Karpas-422 (cell line): ENCODE results near the gene UNC79. TPM values are rescaled to one million over a fixed set of nuclear protein-coding genes. Genes with fewer than 3 reads are reported as not detected.
"Not testable (repeated sequence)": the region's sequence is repeated elsewhere in the genome, so short reads cannot be mapped to it uniquely, and the experiment has no call there.

Experiments
- DNase-seq: peaks from one replicate; pipeline ENCODE4 v3.0.0-alpha.2; 2015
- H2AFZ ChIP-seq: fragments of 200-600 bp; sonication (generic); 2 replicates; pipeline ENCODE4 v1.6.1; 2014; ENCODE audit warnings: antibody characterized with exemption, low read length, mixed read lengths
- H3K27ac ChIP-seq: fragments of 200-600 bp; sonication (generic); 2 replicates; pipeline ENCODE4 v1.5.1; 2014; ENCODE audit warnings: mild to moderate bottlenecking, low read length, moderate library complexity
- H3K27me3 ChIP-seq: fragments of 200-600 bp; sonication (generic); 2 replicates; pipeline ENCODE4 v1.6.1; 2014; ENCODE audit warnings: low read length, mixed read lengths
- H3K36me3 ChIP-seq: fragments of 200-600 bp; sonication (generic); 2 replicates; pipeline ENCODE4 v1.6.1; 2014; ENCODE audit warnings: low read length, mixed read lengths; ENCODE audit not compliant: insufficient read depth
- H3K4me1 ChIP-seq: fragments of 200-600 bp; sonication (generic); 2 replicates; pipeline ENCODE4 v1.6.1; 2014; ENCODE audit warnings: mild to moderate bottlenecking, low read length, mixed read lengths
- H3K4me2 ChIP-seq: fragments of 200-600 bp; sonication (generic); 2 replicates; pipeline ENCODE4 v1.6.1; 2014; ENCODE audit warnings: low read length, low read depth, mild to moderate bottlenecking; ENCODE audit not compliant: poor library complexity, severe bottlenecking
- H3K4me3 ChIP-seq: fragments of 200-600 bp; sonication (generic); 2 replicates; pipeline ENCODE4 v1.5.1; 2014; ENCODE audit warnings: mild to moderate bottlenecking, antibody characterized with exemption, low read length, mixed read lengths
- H3K79me2 ChIP-seq: fragments of 200-600 bp; sonication (generic); 2 replicates; pipeline ENCODE4 v1.6.1; 2014; ENCODE audit warnings: mild to moderate bottlenecking, low read length, mixed read lengths
- H3K9ac ChIP-seq: fragments of 200-600 bp; sonication (generic); 2 replicates; pipeline ENCODE4 v1.6.0; 2014; ENCODE audit warnings: low read length
- H3K9me2 ChIP-seq: fragments of 200-600 bp; sonication (generic), shearing (Covaris generic); replicated peaks from 2 replicates; pipeline ENCODE4 v1.6.0; 2014; ENCODE audit warnings: mild to moderate bottlenecking, low read length, moderate library complexity; ENCODE audit not compliant: insufficient read depth
- H3K9me3 ChIP-seq: fragments of 300-700, 200-600 bp; sonication (generic); 2 replicates; pipeline ENCODE4 v1.6.1; 2014; ENCODE audit warnings: low read length, mixed read lengths
- H4K20me1 ChIP-seq: fragments of 200-600 bp; sonication (generic); 2 replicates; pipeline ENCODE4 v1.6.1; 2014; ENCODE audit warnings: mild to moderate bottlenecking, antibody characterized with exemption, low read length, low read depth; ENCODE audit not compliant: insufficient read depth
- total RNA-seq: library from RNA; depleted of rRNA; stranded (reverse); fragments of >200 nt; shearing (Covaris generic); gene quantifications from 2 replicates; pipeline ENCODE4 v1.2.3, GENCODE V29; 2014; ENCODE audit warnings: low replicate concordance; rRNA removed

The UNC79 gene
- total RNA-seq, result 0.19 and 0.43 TPM in 2 replicates

DNA sequence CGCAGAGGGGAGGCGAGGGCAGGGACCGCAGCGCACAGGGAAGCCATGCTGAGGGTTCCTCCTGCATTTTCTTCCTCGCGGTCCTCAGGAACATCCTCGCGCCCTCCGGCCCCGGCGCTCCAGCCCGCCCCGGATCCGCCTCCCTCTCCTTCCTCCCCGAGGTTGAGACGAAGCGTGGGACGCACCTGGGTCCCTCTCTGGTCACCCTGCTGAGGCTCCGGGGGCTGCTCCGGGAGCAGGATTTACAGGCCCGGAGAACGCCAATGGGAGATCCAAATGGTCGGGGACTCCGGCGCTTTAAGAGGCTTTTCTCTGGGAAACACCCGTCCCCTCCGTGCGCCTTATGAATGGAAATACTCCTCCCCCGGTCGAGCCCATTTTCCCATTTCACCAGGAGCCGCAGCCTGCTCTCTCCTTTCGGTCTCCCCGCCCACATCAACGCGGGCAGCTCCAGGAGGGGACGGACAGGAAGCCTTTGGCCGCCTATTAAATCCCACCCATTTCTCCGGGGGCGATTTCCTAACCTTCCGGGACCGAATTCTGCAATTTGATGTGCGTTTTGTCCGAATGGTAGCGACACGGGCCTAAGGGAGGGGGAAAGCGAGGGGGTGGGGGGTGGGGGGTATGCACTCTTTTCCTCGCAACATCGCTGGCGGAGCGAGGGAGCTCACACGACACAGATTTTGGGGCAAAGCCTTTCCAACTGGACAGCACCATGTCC lies at the start of gene UNC79:
UNC79 (plus strand) TSS at position 625 of the 721 bp plus-strand sequence; CDS start at position 716, 91 bp downstream.
- DNase-seq, result no peak
- no peak within 1 kb of the TSS for H3K27ac ChIP-seq
- H3K4me3 ChIP-seq, result no peak within 1 kb of the TSS
- H3K79me2 ChIP-seq, result no peaks in the 10 kb centered on the region
- H2AFZ ChIP-seq, result no peak within 1 kb of the TSS
- no peaks in the 10 kb centered on the region; the same call in 1 of the 2 replicates for H3K36me3 ChIP-seq
- peaks cover 5% of the 10 kb centered on the region for H3K4me1 ChIP-seq
- H3K9me3 ChIP-seq, result peaks cover 7% of the 10 kb centered on the region; the same call in 1 of the 2 replicates
- no peak within 1 kb of the TSS for H3K9ac ChIP-seq
- H3K9me2 ChIP-seq, result no peaks in the 10 kb centered on the region
- H3K27me3 ChIP-seq, result no peaks in the 10 kb centered on the region; the same call in 1 of the 2 replicates
- H3K4me2 ChIP-seq, result no peak within 1 kb of the TSS
- H4K20me1 ChIP-seq, result no peaks in the 10 kb centered on the region

DNA sequence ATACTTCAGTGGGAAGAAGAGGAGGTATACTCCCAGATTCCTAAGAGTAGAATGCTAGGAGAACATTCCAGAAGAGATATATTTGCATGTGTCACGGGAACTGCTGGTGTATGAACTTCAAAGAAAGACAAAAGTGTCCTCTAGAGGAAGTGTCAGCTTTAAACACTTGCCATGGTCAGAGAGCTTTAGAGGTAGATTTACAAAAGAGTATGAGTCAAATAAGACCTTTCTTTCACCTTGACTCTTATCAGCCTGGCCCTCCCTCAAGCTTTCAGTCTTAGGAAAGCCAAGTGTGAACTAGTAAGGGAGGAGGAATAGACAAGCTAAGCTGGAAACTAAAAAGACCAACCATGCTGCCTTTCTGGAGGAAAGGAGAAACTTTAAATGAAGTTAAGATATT lies 49.1 kb upstream of the UNC79 start:
- Histone ChIP-seq H3K79me2 (no peaks in the 10 kb centered on the region), H2AFZ (no peak overlapping the region)

DNA sequence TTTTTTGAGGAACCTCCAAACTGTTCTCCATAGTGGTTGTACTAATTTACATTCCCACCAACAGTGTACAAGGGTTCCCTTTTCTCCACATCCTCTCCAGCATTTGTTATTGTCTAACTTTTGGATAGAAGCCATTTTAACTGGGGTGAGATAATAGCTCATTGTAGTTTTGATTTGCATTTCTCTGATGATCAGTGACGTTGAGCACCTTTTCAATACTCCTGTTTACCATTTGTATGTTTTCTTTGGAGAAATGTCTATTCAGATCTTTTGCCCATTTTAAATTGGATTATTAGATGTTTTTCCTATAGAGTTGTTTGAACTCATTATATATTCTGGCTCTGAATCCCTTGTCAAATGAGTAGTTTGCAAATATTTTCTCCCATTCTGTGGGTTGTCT lies 46.5 kb upstream of the UNC79 start:
- not testable (repeated sequence) for H3K4me3 ChIP-seq, H3K4me2 ChIP-seq, H3K36me3 ChIP-seq, H2AFZ ChIP-seq, H3K9me2 ChIP-seq, H3K9me3 ChIP-seq, H3K9ac ChIP-seq, H4K20me1 ChIP-seq, H3K4me1 ChIP-seq, H3K27me3 ChIP-seq, H3K79me2 ChIP-seq, H3K27ac ChIP-seq, DNase-seq

More for the DNA sequence above, 49.1 kb upstream of the UNC79 start:
- Histone ChIP-seq H3K27ac (no peak overlapping the region), H3K27me3 (no peaks in the 10 kb centered on the region), H3K9me3 (no peaks in the 10 kb centered on the region), H3K36me3 (no peaks in the 10 kb centered on the region), H3K9me2 (no peaks in the 10 kb centered on the region), H3K4me2 (no peak overlapping the region), H3K9ac (no peak overlapping the region), H4K20me1 (no peaks in the 10 kb centered on the region), H3K4me3 (no peak overlapping the region), H3K4me1 (no peaks in the 10 kb centered on the region)
- DNase-seq, result no peak

DNA sequence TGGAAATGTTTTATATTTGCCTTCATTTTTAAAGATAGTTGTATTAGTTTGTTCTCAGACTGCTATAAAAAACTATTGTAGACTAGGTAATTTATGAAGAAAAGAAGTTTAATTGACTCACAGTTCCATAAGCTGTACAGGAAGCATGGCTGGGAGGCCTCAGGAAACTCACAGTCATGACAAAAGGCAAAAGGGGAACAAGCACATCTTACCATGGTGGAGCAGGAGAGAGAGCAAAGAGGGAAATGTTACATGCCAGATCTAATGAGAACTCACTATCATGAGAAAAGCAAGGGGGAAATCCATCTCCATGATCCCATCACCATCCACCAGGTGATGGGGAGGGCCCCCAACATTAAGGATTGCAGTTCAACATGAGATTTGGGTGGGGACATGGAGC lies 35.5 kb upstream of the UNC79 start:
- Histone ChIP-seq H4K20me1 (no peaks in the 10 kb centered on the region), H3K36me3 (no peaks in the 10 kb centered on the region; the same call in 1 of the 2 replicates), H3K79me2 (no peaks in the 10 kb centered on the region), H3K27me3 (no peaks in the 10 kb centered on the region), H3K9me3 (peaks cover 14% of the 10 kb centered on the region), H3K4me1 (no peaks in the 10 kb centered on the region), H3K4me2 (no peak overlapping the region), H2AFZ (no peak overlapping the region), H3K27ac (no peak overlapping the region), H3K4me3 (no peak overlapping the region), H3K9me2 (0 out of 2 replicates have a peak, but pooled peaks cover 4% of the 10 kb centered on the region), H3K9ac (no peak overlapping the region)
- no peak for DNase-seq

DNA sequence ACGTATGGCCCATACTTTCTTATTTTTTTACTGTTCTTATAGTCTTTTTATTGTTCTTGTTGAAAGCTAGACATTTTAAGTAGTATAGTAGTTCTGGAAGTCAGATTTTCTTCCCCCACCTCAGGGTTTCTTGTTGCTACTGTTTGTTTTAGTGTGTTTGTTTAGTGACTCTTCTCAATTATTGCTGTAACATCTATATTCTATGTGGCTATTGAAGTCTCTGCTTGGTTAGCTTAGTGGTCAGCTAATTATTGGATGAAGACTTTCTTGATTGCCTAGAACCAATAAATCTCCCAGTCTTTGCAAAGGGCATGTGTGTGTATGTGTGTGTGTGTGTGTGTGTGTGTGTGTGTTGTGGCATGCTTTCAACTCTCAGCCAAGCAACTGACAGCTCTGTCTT lies 34.3 kb upstream of the UNC79 start:
- no peak for DNase-seq
- H3K9me2 ChIP-seq, result 0 out of 2 replicates have a peak, but pooled peaks cover 4% of the 10 kb centered on the region
- no peak overlapping the region for H3K4me3 ChIP-seq
- no peaks in the 10 kb centered on the region for H4K20me1 ChIP-seq
- H3K9ac ChIP-seq, result no peak overlapping the region
- no peak overlapping the region for H2AFZ ChIP-seq
- no peaks in the 10 kb centered on the region for H3K4me1 ChIP-seq
- H3K9me3 ChIP-seq, result peaks cover 14% of the 10 kb centered on the region
- H3K27me3 ChIP-seq, result no peaks in the 10 kb centered on the region
- no peak overlapping the region for H3K27ac ChIP-seq
- no peaks in the 10 kb centered on the region; the same call in 1 of the 2 replicates for H3K36me3 ChIP-seq
- no peak overlapping the region for H3K4me2 ChIP-seq
- H3K79me2 ChIP-seq, result no peaks in the 10 kb centered on the region

DNA sequence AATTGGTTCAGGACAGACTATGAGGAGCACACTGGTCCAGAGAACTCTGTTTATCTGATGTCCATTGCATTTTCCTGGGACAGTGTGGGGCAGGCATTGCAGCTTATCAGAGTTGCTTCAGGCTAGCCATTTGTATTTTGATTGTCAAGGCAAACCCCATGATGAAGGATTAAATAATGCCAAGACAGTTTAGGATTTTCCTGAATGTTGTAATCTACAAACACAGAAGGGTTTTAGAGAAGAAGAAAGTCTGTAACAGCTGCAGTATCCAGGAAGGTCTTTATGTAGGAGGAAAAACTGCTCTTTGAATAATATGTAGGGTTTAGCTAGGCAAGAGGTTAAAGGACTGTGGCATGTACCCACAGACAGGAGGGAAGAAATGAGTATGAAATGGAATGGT lies 32.2 kb upstream of the UNC79 start:
- no peak overlapping the region for H3K9ac ChIP-seq
- DNase-seq, result no peak
- 0 out of 2 replicates have a peak, but pooled peaks cover under 1% of the 10 kb centered on the region for H3K9me2 ChIP-seq
- no peaks in the 10 kb centered on the region for H3K79me2 ChIP-seq
- no peaks in the 10 kb centered on the region for H4K20me1 ChIP-seq
- no peak overlapping the region for H3K4me2 ChIP-seq
- H3K4me3 ChIP-seq, result no peak overlapping the region
- H3K27ac ChIP-seq, result no peak overlapping the region
- H3K36me3 ChIP-seq, result no peaks in the 10 kb centered on the region; the same call in 1 of the 2 replicates
- H2AFZ ChIP-seq, result no peak overlapping the region
- no peaks in the 10 kb centered on the region for H3K27me3 ChIP-seq
- no peaks in the 10 kb centered on the region for H3K4me1 ChIP-seq
- peaks cover 14% of the 10 kb centered on the region for H3K9me3 ChIP-seq

DNA sequence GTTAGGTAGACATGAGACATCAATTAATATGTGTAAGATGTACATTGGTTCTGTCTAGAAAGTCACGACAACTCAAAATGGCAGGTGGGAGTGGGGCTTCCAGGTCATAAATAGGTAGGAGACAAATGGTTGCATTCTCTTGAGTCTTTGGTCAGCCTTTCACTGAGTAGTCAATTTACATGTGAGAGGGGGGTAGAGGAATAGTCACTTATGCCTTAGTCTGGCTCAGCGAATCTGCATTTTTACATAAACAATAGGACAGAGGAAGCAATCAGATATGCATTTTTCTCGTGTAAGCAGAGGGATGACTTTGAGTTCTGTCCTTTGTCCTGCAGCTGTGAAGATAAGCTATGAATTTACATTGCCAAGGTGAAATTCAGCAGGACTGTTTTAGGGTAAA lies 27.8 kb upstream of the UNC79 start:
- Histone ChIP-seq H3K9me3 (no peaks in the 10 kb centered on the region), H3K4me3 (no peak overlapping the region), H2AFZ (no peak overlapping the region), H3K36me3 (no peaks in the 10 kb centered on the region), H3K4me1 (no peaks in the 10 kb centered on the region), H4K20me1 (no peaks in the 10 kb centered on the region), H3K4me2 (no peak overlapping the region), H3K9me2 (no peaks in the 10 kb centered on the region), H3K27me3 (no peaks in the 10 kb centered on the region), H3K79me2 (no peaks in the 10 kb centered on the region), H3K9ac (no peak overlapping the region), H3K27ac (no peak overlapping the region)
- DNase-seq, result no peak

DNA sequence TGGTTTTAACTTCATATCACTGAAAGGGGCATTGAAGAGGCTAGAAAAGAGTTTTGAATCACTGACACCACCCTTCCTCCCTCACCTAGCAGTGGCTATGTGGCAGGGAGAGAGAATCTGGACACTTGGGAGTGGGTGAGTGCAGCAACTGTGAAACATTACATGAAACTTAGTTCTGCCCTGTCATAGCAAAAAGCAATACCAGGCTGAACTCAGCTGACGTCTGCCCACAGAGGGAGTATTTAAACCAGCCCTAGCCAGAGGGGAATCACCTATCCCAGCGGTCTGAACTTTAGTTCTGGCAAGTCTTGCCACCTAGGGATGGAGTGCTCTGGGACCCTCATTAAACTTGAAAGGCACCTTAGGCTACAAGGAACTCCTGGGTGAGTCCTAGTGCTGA lies 20.7 kb upstream of the UNC79 start:
- H3K9ac ChIP-seq, result no peak overlapping the region
- DNase-seq, result no peak
- H3K9me3 ChIP-seq, result no peaks in the 10 kb centered on the region
- no peak overlapping the region for H2AFZ ChIP-seq
- H3K27me3 ChIP-seq, result no peaks in the 10 kb centered on the region; the same call in 1 of the 2 replicates
- H3K4me1 ChIP-seq, result no peaks in the 10 kb centered on the region
- H3K27ac ChIP-seq, result no peak overlapping the region
- no peaks in the 10 kb centered on the region for H4K20me1 ChIP-seq
- H3K36me3 ChIP-seq, result no peaks in the 10 kb centered on the region
- no peak overlapping the region for H3K4me2 ChIP-seq
- H3K79me2 ChIP-seq, result no peaks in the 10 kb centered on the region
- H3K9me2 ChIP-seq, result no peaks in the 10 kb centered on the region
- no peak overlapping the region for H3K4me3 ChIP-seq
